Measurements from ENCODE around the gene DGUOK.

The DGUOK gene

DNA sequence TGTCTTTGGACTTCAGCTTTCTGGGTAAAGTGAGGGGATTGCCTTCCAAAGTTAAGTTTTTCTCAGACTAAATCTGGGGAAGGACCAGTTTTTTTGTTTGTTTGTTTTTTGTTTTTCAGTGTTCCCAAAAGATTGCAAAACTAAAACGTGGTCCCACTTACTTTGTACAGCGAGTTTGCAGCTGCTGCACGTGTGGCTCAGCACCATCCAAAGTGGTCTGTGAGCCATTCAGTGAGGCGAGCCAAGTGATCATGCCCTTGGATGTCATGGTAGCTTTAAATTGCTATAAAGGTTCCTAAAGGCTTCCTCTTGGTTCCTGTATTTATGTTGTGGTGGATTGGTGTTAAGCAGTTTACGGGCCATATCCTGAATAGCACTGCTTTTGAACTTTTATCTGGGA, 81.0 kb downstream of the DGUOK start:
- TF ChIP-seq, protein P1, sequence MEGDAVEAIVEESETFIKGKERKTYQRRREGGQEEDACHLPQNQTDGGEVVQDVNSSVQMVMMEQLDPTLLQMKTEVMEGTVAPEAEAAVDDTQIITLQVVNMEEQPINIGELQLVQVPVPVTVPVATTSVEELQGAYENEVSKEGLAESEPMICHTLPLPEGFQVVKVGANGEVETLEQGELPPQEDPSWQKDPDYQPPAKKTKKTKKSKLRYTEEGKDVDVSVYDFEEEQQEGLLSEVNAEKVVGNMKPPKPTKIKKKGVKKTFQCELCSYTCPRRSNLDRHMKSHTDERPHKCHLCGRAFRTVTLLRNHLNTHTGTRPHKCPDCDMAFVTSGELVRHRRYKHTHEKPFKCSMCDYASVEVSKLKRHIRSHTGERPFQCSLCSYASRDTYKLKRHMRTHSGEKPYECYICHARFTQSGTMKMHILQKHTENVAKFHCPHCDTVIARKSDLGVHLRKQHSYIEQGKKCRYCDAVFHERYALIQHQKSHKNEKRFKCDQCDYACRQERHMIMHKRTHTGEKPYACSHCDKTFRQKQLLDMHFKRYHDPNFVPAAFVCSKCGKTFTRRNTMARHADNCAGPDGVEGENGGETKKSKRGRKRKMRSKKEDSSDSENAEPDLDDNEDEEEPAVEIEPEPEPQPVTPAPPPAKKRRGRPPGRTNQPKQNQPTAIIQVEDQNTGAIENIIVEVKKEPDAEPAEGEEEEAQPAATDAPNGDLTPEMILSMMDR (IDR thresholded peaks at IDR 0.05; ENCODE audit: extremely low read depth, missing control alignments), result no peak
- no peak for DNase-seq (ENCODE audit: low spot score)

Measured in GM20000 (cell line).